HepG2 (cell line): ENCODE measurements around the gene FETUB. TPM values are rescaled to one million over a fixed set of nuclear protein-coding genes. Genes with fewer than 3 reads are reported as not detected.

Experiments
- ARHGAP35 ChIP-seq: sonication (generic); formaldehyde crosslinking; IDR thresholded peaks from 2 replicates; pipeline ENCODE4 v1.9.0; 2022; ENCODE audit warnings: mild to moderate bottlenecking, inconsistent platforms, moderate library complexity, missing genetic modification reagents, borderline replicate concordance
- DPF2 ChIP-seq: sonication (generic); formaldehyde crosslinking; IDR thresholded peaks from 2 replicates; pipeline ENCODE4 v1.4.0; 2020; ENCODE audit warnings: mild to moderate bottlenecking, low read depth, missing genetic modification reagents, borderline replicate concordance
- FOXO1 ChIP-seq: sonication (generic); formaldehyde crosslinking; IDR thresholded peaks from 2 replicates; pipeline ENCODE4 v1.4.0; 2020; ENCODE audit warnings: missing genetic modification reagents
- HOXA7 ChIP-seq: sonication (generic); formaldehyde crosslinking; IDR thresholded peaks from 2 replicates; pipeline ENCODE4 v1.8.1; 2022; ENCODE audit warnings: mild to moderate bottlenecking, missing genetic modification reagents, moderate library complexity
- ISL2 ChIP-seq: sonication (generic); formaldehyde crosslinking; IDR thresholded peaks from 2 replicates; pipeline ENCODE4 v1.5.0; 2020; ENCODE audit warnings: missing genetic modification reagents
- MLX ChIP-seq: IDR thresholded peaks from 2 replicates; pipeline ENCODE4 v1.6.1; 2016
- NR2F1 ChIP-seq, 2 experiments: fragments of 450-650 bp in 1 of 2; formaldehyde crosslinking in 1 of 2; IDR thresholded peaks; 2 replicates each; pipeline versions ENCODE4 v1.5.0 to v1.6.1; 2016 to 2020; ENCODE audit warnings: mild to moderate bottlenecking in 1 of 2, missing compliant biosample characterization in 1 of 2, missing genetic modification reagents in 1 of 2, moderate library complexity in 1 of 2
- TOE1 ChIP-seq: sonication (generic); formaldehyde crosslinking; IDR thresholded peaks from 2 replicates; pipeline ENCODE4 v1.4.0; 2020; ENCODE audit warnings: mild to moderate bottlenecking, missing genetic modification reagents
- USF2 ChIP-seq, 2 experiments: sonication (generic) in 1 of 2; formaldehyde crosslinking in 1 of 2; IDR thresholded peaks; 2 replicates each; pipeline versions ENCODE4 v1.5.1 to v1.6.1; 2011 to 2020; ENCODE audit warnings: borderline replicate concordance in 1 of 2, low read depth in 1 of 2, low read length in 1 of 2, mild to moderate bottlenecking in 1 of 2, missing genetic modification reagents in 1 of 2, moderate library complexity in 1 of 2
- ZBTB33 ChIP-seq: sonication (generic); formaldehyde crosslinking; IDR thresholded peaks from 2 replicates; pipeline ENCODE4 v1.4.0; 2020; ENCODE audit warnings: missing genetic modification reagents
- ZC3H4 ChIP-seq: sonication (generic); formaldehyde crosslinking; IDR thresholded peaks from 2 replicates; pipeline ENCODE4 v1.4.0; 2020; ENCODE audit warnings: missing genetic modification reagents, borderline replicate concordance
- ZFP91 ChIP-seq: sonication (generic); formaldehyde crosslinking; IDR thresholded peaks from 2 replicates; pipeline ENCODE4 v1.9.0; 2022; ENCODE audit warnings: missing genetic modification reagents, mild to moderate bottlenecking, borderline replicate concordance
- ZNF205 ChIP-seq: IDR thresholded peaks from 2 replicates; pipeline ENCODE4 v1.6.1; 2018; ENCODE audit warnings: missing biosample characterization, missing genetic modification reagents
- ZNF280D ChIP-seq: sonication (generic); formaldehyde crosslinking; IDR thresholded peaks from 2 replicates; pipeline ENCODE4 v1.5.1; 2020; ENCODE audit warnings: mild to moderate bottlenecking, missing genetic modification reagents
- ZNF644 ChIP-seq: IDR thresholded peaks from 2 replicates; pipeline ENCODE4 v1.6.1; 2016; ENCODE audit warnings: low read depth
- ZNF652 ChIP-seq: IDR thresholded peaks from 2 replicates; pipeline ENCODE4 v1.6.1; 2016; ENCODE audit warnings: low read depth, borderline replicate concordance
- ZNF737 ChIP-seq: sonication (generic); formaldehyde crosslinking; IDR thresholded peaks from 2 replicates; pipeline ENCODE4 v1.5.0; 2020; ENCODE audit warnings: missing genetic modification reagents, mild to moderate bottlenecking, borderline replicate concordance
- polyA plus RNA-seq, 8 experiments: library from polyadenylated mRNA; depleted of rRNA in 3 of 8; stranded (reverse) in 7 of 8; unstranded in 1 of 8; fragments of >200 nt; fragmentation: Illumina TruSeq in 4 of 8; extraction: Trizol in 4 of 8; gene quantifications; 2 replicates each; pipeline versions ENCODE4 v1.2.1 to v1.2.3, GENCODE V29; 2011 to 2016; ENCODE audit warnings: low read depth in 4 of 8, missing spikeins in 1 of 8, mixed read lengths in 1 of 8; ENCODE audit not compliant: insufficient read depth in 1 of 8
- total RNA-seq, 5 experiments: library from RNA; depleted of rRNA; stranded (reverse); fragments of >200 nt; fragmentation: Illumina TruSeq; extraction: Trizol; gene quantifications; 2 replicates each; pipeline ENCODE4 v1.2.3, GENCODE V29; 2016; ENCODE audit warnings: low read depth in 1 of 5

Gene FETUB
- total and polyA plus RNA-seq, 2 of the 13 experiments (the other 11 are each of a cell fraction or from before 2014, with no cell fraction given): 2.1 to 4.4 TPM

GRCh38 chr3:186605561-186606545 lies 34.3 kb upstream of the FETUB start (continued):
- peak; percentile 34; the same call in 1 of the 2 replicates for TF ChIP-seq ZFP91 (CRISPR knock-in tag)
- TF ChIP-seq ARHGAP35 (CRISPR knock-in tag): no peak
- TF ChIP-seq ISL2 (CRISPR knock-in tag): peak; percentile 95
- TF ChIP-seq USF2 (IDR thresholded peaks at IDR 0.05; ENCODE audit: low read depth, low read length): no peak
- TF ChIP-seq USF2 (CRISPR knock-in tag; IDR thresholded peaks at IDR 0.05; ENCODE audit: borderline replicate concordance): no peak
- TF ChIP-seq FOXO1 (CRISPR knock-in tag): peak; percentile 85
- peak; percentile 76; the same call in 1 of the 2 replicates for TF ChIP-seq ZNF737
- 0 out of 2 replicates have a peak, but pooled peaks have one; percentile 40 for TF ChIP-seq TOE1
- TF ChIP-seq HOXA7 (CRISPR knock-in tag): no peak
- TF ChIP-seq ZNF652: peak; percentile 63; the same call in 1 of the 2 replicates
- peak; percentile 42; the same call in 1 of the 2 replicates for TF ChIP-seq MLX (CRISPR knock-in tag)
- peak; percentile 98 for TF ChIP-seq ZNF644
- TF ChIP-seq ZC3H4 (CRISPR knock-in tag): peak; percentile 26; the same call in 1 of the 2 replicates
- TF ChIP-seq ZBTB33 (CRISPR knock-in tag): no peak
- TF ChIP-seq DPF2 (CRISPR knock-in tag): peak; percentile 79; the same call in 1 of the 2 replicates
- TF ChIP-seq ZNF280D (CRISPR knock-in tag): no peak
- TF ChIP-seq ZNF205 (CRISPR knock-in tag): 0 out of 2 replicates have a peak, but pooled peaks have one; percentile 26
- no peak for TF ChIP-seq NR2F1 (CRISPR knock-in tag; IDR thresholded peaks at IDR 0.05)
